GM10248 (cell line): ENCODE data around the gene PPP2R5A.

ENCODE experiments used
- CTCF ChIA-PET: fragments of 300-600 bp; sonication (Branson Sonifier 250); formaldehyde crosslinking; extraction: SDS; loops from one replicate; lab custom pipeline; 2021; ENCODE audit warnings: antibody characterized with exemption; lab: Yijun Ruan, JAX
- POLR2A ChIA-PET: fragments of 350-650 bp; sonication (Branson Sonifier 250); formaldehyde crosslinking; extraction: SDS; loops from one replicate; lab custom pipeline; 2020; ENCODE audit warnings: antibody characterized with exemption; lab: Yijun Ruan, JAX
- DNase-seq: peaks from one replicate; pipeline ENCODE4 v3.0.0; 2012; ENCODE audit errors: extremely low spot score
- CTCF ChIP-seq: IDR thresholded peaks from 2 replicates; pipeline ENCODE4 v1.5.1; 2012; ENCODE audit warnings: mild to moderate bottlenecking, low read depth; ENCODE audit errors: extremely low read depth, missing control alignments, control extremely low read depth

Gene PPP2R5A

GRCh38 chr1:212353181-212353580, 68.0 kb downstream of the PPP2R5A start:
- DNase-seq: no peak
- ChIA-PET CTCF (interaction anchor here (1.2 to 2.3 kb wide), 3 partner anchors 14 to 102 kb away, joined by 3 to 6 read pairs (median 5); no protein-coding TSS in a partner anchor), POLR2A (no interaction called here)
- TF ChIP-seq CTCF: no peak

GRCh38 chr1:212354464-212354863, 69.3 kb downstream of the PPP2R5A start:
- no peak for DNase-seq
- CTCF ChIA-PET: interaction anchor here (1.4 kb wide), 1 partner anchor 11 kb away, joined by 4 read pairs; no protein-coding TSS in a partner anchor
- no peak for TF ChIP-seq CTCF
- POLR2A ChIA-PET: no interaction called here

- TF ChIP-seq CTCF: no peak
- DNase-seq: no peak
- ChIA-PET POLR2A (no interaction called here), CTCF (interaction anchor here (0.9 to 1.9 kb wide), 6 partner anchors 10 to 320 kb away, joined by 3 to 6 read pairs (median 4); partner anchors contain the start of genes DTL and INTS7)
These were observed 70.2 kb downstream of the PPP2R5A start for GRCh38 chr1:212355230-212355969.

- TF ChIP-seq CTCF: no peak
- ChIA-PET POLR2A (no interaction called here), CTCF (interaction anchor here (1.1 to 1.4 kb wide), 2 partner anchors 11 to 325 kb away, joined by 4 read pairs; partner anchors contain the start of genes DTL and INTS7)
- no peak for DNase-seq
These were observed 74.7 kb downstream of the PPP2R5A start for GRCh38 chr1:212359794-212360479.

- no peak for DNase-seq
- ChIA-PET CTCF (interaction anchor here (0.6 to 8.4 kb wide), 10 partner anchors 11 to 680 kb away, joined by 3 to 58 read pairs (median 4); partner anchors contain the start of genes DTL and INTS7), POLR2A (no interaction called here)
- no peak for TF ChIP-seq CTCF
These were observed 79.8 kb downstream of the PPP2R5A start for GRCh38 chr1:212364985-212365384.

- DNase-seq: no peak
- CTCF ChIA-PET: interaction anchor here (0.7 to 8.4 kb wide), 15 partner anchors 8 to 686 kb away, joined by 3 to 58 read pairs (median 5); partner anchors contain the start of genes DTL, INTS7 and PACC1
These were observed 81.7 kb downstream of the PPP2R5A start for GRCh38 chr1:212366901-212367300.

More at GRCh38 chr1:212366901-212367300, 81.7 kb downstream of the PPP2R5A start:
- POLR2A ChIA-PET: interaction anchor here (0.5 kb wide), 1 partner anchor 337 kb away, joined by 3 read pairs; no protein-coding TSS in a partner anchor
- no peak for TF ChIP-seq CTCF
